Spleen (tissue), 7 donors: ENCODE measurements around the gene TTLL11.

Source experiments
- POLR2A ChIP-seq, 3 donors: fragments of 450-650 bp; IDR thresholded peaks; one replicate each; pipeline ENCODE4 v1.5.1; 2017; ENCODE audit warnings: antibody characterized with exemption in 3 of 3, mild to moderate bottlenecking in 1 of 3
- POLR2AphosphoS5 ChIP-seq, 3 donors: sonication (generic); formaldehyde crosslinking; IDR thresholded peaks; one replicate each; pipeline ENCODE4 v1.5.1; 2017; ENCODE audit warnings: antibody characterized with exemption in 3 of 3
- TF ChIP-seq, protein P1 (sequence below), 11 experiments: fragments of 200-600 bp in 7 of 11; fragments of 450-650 bp in 4 of 11; sonication (generic) in 4 of 11; IDR thresholded peaks in 8 of 11; conservative IDR thresholded peaks in 3 of 11; 1 replicate in 7 of 11; 2 replicates in 4 of 11; pipeline versions ENCODE4 v1.4.0 to v1.8.0; 2016 to 2021; ENCODE audit warnings: antibody characterized with exemption in 11 of 11, inconsistent platforms in 4 of 11, mild to moderate bottlenecking in 1 of 11
- donor health status: DM: no; HTN: no; CAD: no; lungs with moderate emphysema.
- donor health status: DM: no; HTN: no; CAD: no.
- donor health status: DM: no; HTN: no; CAD: no.

DNA sequence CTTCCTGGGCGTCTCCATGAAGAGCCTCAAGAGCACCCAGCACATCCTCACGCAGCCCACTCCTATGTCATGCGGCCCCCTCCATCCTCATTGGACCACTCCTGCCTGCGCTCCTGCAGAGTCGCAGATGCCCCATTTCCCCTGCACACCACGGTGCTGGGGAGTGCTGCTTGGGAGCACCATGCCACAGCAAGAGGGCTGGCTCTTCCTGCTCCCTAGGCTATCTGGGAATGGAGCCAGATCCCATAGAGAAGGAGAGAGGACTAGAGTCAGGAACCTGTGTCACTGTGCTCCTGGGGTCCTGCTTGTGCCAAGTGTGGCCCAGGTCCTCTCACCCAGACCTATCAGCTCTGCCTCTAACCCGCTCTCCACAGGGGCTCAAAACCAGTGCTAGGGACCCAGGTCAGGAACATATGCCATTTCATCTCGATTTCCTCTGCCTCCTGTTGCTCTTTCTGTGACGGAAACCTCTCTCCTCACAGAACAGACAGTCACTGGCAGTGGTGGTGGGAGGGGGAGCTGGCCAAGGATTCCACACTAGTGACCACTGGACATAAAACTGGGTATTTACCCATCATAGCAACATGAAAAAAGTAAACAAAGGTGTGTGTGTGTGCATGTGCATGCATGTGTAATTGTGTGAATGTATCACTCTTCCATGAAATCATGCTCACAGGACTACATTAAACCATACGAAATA, 178.4 kb downstream of the TTLL11 start:
- TF ChIP-seq, protein P1, sequence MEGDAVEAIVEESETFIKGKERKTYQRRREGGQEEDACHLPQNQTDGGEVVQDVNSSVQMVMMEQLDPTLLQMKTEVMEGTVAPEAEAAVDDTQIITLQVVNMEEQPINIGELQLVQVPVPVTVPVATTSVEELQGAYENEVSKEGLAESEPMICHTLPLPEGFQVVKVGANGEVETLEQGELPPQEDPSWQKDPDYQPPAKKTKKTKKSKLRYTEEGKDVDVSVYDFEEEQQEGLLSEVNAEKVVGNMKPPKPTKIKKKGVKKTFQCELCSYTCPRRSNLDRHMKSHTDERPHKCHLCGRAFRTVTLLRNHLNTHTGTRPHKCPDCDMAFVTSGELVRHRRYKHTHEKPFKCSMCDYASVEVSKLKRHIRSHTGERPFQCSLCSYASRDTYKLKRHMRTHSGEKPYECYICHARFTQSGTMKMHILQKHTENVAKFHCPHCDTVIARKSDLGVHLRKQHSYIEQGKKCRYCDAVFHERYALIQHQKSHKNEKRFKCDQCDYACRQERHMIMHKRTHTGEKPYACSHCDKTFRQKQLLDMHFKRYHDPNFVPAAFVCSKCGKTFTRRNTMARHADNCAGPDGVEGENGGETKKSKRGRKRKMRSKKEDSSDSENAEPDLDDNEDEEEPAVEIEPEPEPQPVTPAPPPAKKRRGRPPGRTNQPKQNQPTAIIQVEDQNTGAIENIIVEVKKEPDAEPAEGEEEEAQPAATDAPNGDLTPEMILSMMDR (IDR thresholded peaks at IDR 0.05 in 8 of 11, conservative IDR thresholded peaks at IDR 0.05 in 3 of 11), result no peak
- TF ChIP-seq POLR2AphosphoS5 (IDR thresholded peaks at IDR 0.05) (no peak), POLR2A (IDR thresholded peaks at IDR 0.05) (no peak)
